ENCODE measurements around the gene ZNF423.

Gene ZNF423

DNA sequence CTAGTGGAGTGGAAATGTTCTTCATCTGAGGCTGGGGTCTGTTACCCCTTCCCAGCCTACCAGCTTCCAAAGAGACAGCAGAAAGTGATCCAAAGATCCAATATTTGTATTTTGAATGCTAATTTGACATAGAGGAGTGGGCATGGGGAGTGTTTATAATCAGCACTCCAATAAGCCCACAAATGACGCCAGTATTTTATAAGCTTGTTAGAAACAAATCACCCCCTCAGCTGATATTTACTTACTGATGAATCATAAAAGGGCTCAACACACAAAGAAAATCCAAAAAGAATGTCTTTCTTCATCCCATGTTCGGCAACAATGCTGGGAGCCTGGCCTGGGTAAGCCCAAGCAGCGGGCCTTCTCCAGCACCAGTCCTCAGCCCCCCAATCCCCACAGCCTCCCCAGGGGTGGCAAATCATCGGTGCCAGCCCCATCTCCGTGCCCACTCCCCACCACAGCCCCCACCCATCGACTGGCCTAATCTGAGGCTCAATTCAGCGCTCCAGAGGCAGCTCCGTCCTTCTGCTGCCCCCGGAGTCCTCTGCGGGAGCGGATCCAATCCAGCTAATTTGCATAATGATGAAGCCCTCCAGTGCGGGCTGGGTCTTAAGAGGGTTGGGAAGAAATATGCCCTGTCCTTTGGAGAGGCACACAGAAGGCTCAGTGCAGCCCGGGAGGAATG, 312.8 kb downstream of the ZNF423 start:
- DNase-seq = no peak

DNA sequence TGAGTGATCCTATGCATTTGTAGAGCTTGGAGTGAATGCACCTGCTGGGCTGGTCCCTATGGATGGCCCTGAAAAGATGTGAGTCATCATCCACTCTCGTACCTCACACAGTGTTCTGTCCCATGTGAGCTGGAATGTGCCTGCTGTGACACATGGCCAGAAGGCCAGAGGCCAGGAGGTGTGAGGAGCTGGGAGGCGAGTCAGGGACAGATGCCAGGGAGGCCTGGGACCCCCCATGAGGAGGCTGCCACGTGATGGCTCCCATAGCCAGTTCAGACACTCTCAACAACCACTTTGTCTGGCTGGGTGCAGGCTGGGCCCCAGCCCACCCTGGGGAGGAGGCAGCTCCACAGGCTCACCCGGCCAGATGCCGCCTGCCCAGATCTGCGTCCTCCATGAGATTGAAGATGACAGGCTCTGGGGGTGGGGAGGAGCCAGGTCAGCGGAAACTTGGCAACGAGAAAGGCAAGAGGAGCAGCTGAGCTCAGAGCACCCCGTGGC, 313.5 kb downstream of the ZNF423 start:
- no peak for DNase-seq

- DNase-seq = no peak
Measured at GRCh38 chr16:49540836-49541235, 315.1 kb downstream of the ZNF423 start.

GRCh38 chr16:49539758-49540157, 316.2 kb downstream of the ZNF423 start:
- DNase-seq = no peak

DNA sequence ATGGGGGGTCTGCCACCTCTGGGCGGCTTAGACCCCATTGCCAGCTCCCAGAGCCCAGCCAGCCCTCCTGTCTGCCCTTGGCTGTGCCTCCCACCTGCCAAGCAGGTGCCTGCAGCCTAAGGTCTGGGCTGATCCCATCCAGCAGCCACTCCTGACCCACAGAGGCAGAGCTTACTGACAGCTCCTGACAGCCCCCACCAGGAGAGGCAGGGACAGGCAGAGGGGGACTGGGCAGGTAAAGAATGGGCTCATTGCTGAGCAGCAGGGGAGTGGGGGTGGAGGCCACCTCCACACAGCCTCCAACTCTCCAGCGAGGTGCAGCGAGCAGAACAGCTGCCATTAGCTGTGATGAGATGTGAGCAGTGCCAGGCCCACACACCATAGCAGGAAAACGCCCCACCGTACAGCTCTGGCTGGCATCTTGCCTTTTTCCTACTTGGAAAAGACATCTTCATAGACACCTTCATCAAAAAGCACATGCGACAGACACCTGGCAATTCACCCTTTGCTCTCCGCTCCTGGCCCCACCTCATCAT, 317.9 kb downstream of the ZNF423 start:
- DNase-seq = no peak

DNA sequence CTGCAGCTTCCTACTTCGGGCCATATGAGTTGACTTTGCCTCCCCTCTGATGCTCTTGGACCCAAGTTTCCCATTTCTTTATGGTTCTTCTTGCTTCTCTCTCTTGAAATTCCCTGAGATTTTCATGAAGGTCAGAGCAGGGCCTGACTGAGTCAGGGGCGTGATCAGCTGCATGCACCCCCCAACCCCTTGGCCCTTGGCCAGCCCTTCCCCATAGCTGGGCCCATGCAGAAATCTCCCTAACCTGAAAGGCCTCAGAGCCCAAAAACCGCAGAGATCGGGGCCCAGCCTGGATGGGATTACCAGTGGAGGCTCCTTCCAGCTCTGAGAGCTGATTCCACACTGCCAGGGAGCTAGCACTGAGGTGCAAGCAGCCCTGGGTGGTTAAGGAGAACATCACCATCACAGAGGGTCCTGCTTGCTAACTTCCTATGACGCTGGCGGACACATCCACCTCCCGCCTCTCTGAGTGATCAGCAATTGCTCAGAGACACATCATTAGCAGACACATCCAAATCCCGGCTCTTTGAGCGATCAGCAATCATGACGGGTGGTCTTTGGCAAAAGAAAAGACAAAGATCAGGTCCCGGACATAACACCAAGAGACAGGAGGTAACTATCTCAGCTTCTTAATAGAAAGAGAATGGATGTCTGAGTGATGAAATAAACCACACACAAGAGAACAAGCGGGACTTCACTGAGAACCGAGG, 320.9 kb downstream of the ZNF423 start:
- no peak for DNase-seq

- no peak for DNase-seq
Measured at GRCh38 chr16:49533422-49533821, 322.5 kb downstream of the ZNF423 start.

DNA sequence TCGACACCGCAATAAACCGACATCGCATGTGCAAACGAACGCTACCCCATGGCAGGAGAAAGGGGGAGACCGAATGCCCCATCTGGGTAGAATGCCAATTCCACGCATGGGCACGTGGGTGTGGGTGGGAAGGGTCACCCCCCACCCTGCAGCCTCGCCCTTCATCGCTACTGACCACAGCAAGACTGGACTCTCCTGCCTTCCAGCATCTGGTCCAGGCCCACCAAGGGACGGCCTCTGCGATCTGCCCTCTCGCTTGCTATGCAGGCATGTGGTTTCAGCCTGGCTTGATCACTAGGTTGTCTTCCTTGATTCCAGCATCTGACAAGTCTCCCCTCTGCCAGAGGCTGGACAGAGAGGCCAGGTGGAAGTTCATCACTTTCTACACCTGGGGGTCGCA, 323.0 kb downstream of the ZNF423 start:
- DNase-seq = no peak

DNA sequence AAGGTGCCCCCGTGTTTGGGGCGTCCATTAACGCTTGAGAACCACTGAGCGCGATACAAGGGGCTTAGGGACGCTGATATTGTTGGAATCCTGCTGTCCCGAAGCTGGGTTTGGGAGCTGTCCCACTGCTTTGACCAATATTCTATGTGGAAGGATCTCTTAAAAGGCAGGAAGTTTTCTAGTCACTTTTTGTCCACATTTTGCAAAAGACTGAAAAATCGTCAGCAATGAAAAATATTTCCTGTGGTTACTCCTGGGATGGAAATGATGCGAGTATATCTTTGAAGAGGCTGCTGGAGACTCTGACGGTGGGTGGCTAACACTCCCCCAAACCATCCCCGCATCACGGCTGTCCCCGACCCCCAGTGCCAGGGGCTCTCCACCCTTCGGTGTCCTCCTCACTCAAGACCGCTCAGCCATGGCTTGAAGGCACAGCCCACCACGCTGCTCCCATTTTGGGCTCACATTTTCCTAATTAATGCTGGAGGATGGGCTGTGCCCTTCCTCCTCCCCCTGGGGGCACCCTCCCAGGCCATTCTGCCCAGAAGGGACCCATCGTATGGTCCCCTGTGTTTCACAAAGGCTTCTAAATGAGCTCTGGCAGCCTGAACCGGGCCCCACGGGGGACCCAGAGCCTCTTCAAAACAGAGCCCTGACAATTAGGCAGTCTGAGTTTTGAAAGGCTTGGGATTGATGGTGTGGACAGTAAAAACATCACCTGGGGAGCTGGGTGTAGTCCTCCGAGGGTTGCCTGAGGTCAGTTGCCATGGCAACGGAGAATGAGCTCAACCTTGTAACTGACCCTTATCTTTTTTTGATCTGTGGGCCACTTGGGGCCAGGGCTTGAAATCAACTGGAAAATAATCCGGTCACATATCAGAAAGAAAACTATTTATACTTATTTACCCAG, 323.7 kb downstream of the ZNF423 start:
- no peak for DNase-seq

GRCh38 chr16:49531425-49531824, 324.5 kb downstream of the ZNF423 start:
- no peak for DNase-seq

DNA sequence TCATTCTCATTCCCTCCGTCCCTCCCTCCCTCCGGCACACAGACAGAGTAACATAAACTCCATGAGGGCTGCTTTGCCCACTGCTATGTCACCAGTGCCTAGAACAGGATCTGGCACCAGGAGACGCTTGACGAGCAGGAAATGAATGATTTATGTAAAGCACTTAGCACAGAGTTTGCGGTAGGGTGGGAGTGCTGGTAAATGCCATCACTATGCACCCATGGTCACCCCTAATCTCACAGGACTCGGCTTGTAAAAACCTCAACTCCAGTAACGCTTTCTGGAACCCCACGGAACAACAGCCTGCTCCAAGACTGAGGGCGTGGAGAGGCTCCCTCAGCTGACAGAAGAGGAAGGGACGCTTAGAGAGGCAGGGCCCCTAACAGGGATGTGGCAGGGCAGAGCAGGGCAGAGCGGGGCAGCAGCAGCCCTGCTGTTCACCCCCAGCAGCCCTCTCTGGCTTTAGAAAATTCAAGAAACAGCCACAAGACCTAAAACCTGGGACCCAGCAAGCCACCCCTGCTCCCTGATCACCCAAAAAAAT, 325.4 kb downstream of the ZNF423 start:
- no peak for DNase-seq

- no peak for DNase-seq
Measured at GRCh38 chr16:49529411-49530045, 326.4 kb downstream of the ZNF423 start.

DNA sequence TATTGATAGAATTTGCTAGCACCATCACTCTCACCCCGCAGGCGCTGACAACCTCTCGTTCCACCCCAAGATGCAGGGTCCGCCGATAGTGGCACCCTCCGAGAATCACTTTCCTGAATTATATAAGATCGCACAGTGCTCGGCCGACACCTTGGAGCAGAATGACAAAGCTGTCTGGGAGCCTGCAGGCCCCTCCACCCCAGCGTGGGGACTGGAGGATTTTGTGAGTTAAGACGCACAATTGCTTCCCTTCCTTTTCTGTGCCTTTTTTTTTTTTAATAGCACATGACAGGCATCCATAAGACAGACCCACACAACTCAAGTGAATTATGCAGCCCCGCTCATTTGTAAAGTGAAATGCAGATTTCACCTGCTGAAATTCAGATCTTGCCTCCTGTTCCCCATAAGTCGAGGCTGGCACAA, 327.0 kb downstream of the ZNF423 start:
- DNase-seq = no peak

DNA sequence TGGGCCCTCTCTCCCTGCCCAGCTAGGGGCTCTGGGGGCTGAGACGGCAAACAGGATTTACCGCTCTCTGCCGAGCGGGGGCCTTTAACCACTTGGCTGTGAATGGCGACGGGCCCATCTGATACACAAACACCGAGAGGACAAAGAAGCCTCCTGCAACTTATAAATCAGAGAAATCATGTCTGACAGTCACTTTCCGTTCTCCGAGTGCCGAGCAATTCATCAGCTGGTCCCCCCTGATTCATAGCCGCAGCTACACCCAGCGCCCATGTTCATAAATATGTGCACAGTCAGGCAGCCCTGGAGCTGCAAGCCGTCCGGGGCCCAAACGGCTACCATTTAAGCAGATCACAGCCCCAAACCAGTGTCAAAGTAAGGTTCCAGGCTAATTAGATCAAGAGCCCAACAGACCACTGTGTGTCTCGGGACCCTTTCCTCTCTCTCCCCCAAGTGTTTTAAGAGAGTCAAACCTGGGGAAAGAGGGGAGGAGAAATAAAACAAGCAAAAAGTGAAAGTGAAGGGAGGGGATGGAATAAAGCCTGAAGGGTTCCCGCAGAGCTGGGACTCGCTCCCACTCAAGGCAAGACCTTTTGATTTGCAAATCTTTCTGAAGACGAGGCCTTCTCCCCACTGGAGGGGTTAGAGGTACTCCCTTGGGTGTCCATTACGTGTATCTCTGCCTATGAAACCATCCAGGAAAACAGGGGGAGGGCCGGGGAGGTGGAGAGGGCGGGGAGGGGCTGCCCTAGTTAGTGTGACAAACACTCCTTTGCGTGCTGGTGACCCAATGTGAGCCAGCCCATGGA, 327.6 kb downstream of the ZNF423 start:
- no peak for DNase-seq

GRCh38 chr16:49527611-49528010, 328.3 kb downstream of the ZNF423 start:
- no peak for DNase-seq

- DNase-seq = no peak
Measured at GRCh38 chr16:49526860-49527365, 329.0 kb downstream of the ZNF423 start.

DNA sequence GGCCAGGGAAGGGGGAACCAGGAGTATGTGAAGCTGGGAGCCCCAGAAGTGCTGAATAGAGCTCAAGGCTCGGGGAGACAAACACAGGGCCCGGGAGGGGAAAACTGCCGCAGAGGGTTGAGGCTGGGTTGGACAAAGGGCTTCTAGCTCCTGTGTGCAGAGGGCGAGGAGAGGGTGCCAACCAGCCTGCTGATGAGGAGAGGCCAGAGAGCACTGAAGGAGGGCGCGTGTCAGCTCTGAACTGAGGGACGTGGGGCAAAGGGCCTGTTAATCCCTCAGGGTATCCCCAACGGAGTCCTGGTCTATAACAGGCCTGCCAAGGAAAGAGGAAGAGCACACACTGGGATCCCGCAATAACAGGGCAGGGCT, 331.0 kb downstream of the ZNF423 start:
- DNase-seq = no peak

DNA sequence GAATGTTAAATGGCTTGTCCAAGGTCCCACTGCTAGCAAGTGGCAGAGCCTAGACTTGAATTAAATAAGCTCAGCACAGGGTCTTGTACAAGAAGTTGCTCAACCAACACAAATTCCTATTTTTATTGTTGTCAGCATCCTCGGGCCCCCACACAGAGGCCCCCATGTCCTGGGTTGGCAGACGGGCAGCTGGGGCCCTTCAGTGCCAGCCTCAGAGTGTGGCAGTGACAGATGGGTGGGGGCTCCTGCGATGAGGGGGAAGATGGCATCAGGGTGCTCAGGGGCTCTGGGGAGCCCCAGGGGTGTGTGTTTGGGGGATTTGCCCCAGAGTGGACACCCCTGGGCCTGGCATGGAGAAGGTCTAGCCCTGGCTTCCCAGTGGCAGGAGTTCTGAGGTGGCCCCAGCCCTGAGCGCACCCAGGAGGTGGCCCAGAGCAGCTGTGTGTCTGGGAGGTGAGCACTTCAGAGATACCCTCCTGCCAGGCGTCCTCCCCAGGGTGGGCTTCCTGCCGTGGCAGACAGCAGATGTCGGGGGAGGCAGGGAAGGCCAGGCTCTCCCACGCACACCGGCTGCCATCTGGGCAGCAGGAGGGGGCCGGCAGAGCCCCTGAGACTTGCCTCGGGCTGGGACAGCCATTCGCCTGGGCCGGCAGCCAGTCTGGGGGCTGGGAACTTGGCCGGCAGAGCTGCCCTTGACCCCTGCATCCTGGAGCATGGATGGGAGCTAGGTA, 331.5 kb downstream of the ZNF423 start:
- no peak for DNase-seq

DNA sequence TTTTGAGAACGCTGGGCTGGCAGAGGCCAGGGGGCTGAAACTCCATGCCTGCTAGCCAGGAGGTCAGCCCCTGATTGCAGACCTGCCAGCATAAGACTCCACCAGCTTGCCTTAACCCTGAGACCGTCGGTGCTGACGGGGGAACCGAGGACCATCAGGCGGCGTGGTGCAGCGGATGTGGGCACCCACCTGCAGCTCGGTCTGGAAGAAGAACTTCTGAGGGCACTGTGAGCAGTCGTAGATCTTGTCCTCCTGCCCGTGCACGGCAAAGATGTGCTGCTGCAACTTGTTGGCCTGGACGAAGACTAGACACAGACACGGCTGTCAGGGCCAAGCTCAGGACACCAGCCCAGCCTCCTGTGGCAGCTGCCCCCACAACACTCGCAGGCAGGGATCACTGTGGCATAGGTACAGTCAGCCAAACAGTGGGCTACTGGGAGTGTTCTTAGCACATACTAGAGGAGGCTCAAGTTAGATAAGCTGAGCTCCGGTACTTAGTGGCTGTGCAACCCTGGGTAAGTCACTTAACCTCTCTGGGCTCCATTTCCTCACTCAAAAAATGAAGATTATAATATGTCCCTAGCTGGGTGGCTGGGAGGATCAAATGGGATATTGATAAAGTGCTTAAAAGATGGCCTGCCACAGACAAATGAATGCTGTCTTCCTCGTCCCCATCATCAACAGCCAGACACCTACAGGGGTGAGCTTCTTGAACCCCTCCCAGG, 332.3 kb downstream of the ZNF423 start:
- DNase-seq = no peak

Measured in NCI-H1417 treated with DMSO at 0.1 percent for 48 hours (cell line).